ENCODE data around the gene MRPL51.

DNA sequence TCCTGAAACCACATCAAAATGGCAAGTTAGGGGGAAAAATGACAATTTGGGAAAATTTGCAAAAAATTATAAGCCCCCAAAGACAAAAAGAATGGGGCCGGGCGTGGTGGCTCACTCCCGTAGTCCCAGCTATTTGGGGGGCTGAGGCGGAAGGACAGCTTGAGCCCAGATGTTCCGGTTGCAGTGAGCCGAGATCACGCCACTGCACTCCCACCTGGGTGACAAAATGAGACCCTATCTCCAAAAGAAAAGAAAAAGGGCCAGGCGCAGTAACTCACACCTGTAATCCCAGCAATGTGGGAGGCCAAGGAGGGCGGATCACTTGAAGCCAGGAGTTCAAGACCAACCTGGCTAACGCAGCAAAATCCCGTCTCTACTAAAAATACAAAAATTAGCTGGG lies 20.6 kb downstream of the MRPL51 start:
- TF ChIP-seq, protein P1, sequence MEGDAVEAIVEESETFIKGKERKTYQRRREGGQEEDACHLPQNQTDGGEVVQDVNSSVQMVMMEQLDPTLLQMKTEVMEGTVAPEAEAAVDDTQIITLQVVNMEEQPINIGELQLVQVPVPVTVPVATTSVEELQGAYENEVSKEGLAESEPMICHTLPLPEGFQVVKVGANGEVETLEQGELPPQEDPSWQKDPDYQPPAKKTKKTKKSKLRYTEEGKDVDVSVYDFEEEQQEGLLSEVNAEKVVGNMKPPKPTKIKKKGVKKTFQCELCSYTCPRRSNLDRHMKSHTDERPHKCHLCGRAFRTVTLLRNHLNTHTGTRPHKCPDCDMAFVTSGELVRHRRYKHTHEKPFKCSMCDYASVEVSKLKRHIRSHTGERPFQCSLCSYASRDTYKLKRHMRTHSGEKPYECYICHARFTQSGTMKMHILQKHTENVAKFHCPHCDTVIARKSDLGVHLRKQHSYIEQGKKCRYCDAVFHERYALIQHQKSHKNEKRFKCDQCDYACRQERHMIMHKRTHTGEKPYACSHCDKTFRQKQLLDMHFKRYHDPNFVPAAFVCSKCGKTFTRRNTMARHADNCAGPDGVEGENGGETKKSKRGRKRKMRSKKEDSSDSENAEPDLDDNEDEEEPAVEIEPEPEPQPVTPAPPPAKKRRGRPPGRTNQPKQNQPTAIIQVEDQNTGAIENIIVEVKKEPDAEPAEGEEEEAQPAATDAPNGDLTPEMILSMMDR (IDR thresholded peaks at IDR 0.05) = no peak
- no peak for TF ChIP-seq POLR2A (IDR thresholded peaks at IDR 0.05)
- no peak for TF ChIP-seq POLR2AphosphoS5 (IDR thresholded peaks at IDR 0.05)
